K562 (cell line): ENCODE results near the gene NADK. TPM values are rescaled to one million over a fixed set of nuclear protein-coding genes. Genes with fewer than 3 reads are reported as not detected.

Source experiments
- ATAC-seq: fragments of 200-7000 bp; cut with Tn5 transposase; 3 replicates; pipeline ENCODE4 v1.9.1; 2020; ENCODE audit warnings: moderate library complexity
- BruUV-seq: library from RNA; stranded (reverse); fragments of 400-500 nt; replicated peaks from 2 replicates; lab custom pipeline; 2021; lab: Mats Ljungman, UMichigan
- CTCF ChIA-PET: fragments of 300-600 bp; formaldehyde crosslinking; extraction: SDS; loops from one replicate; lab custom pipeline; 2021; ENCODE audit warnings: low intra/inter-chr PET ratio; lab: Yijun Ruan, JAX
- POLR2A ChIA-PET: fragments of 300-600, 350-650 bp; sonication (Branson Sonifier 250); formaldehyde crosslinking; extraction: SDS; loops from one replicate; lab custom pipeline; 2021; ENCODE audit warnings: antibody characterized with exemption, inconsistent platforms; lab: Yijun Ruan, JAX
- DNase-seq, 4 experiments: peaks; one replicate each; pipeline versions ENCODE4 v3.0.0 to v3.0.0-alpha.2; 2011 to 2018; ENCODE audit warnings: low spot score in 3 of 4, mixed read lengths in 3 of 4; ENCODE audit errors: extremely low read depth in 1 of 4
- FAIRE-seq: peaks from 2 replicates; lab custom pipeline; 2011; peaks lifted over from hg19 to GRCh38; lab: Jason Lieb, UNC
- H2AFZ ChIP-seq: 2 replicates; pipeline ENCODE4 v1.6.0; 2011; ENCODE audit warnings: low read depth, low read length, control low read depth, inconsistent platforms
- H3K27ac ChIP-seq: fragments of 200-600 bp; 3 replicates; pipeline ENCODE4 v1.8.0; 2011; ENCODE audit warnings: low read depth, mild to moderate bottlenecking, control low read depth, inconsistent platforms, low read length, moderate library complexity, mixed read lengths; ENCODE audit errors: extremely low read depth
- H3K27me3 ChIP-seq, 2 experiments: fragments of 300-600 bp in 1 of 2; 2 replicates in 1 of 2; 3 replicates in 1 of 2; pipeline versions ENCODE4 v1.6.0 to v1.8.0; 2011; ENCODE audit warnings: inconsistent platforms in 2 of 2, low read length in 2 of 2, mild to moderate bottlenecking in 1 of 2, mixed read lengths in 1 of 2, moderate library complexity in 1 of 2; ENCODE audit not compliant: control insufficient read depth in 2 of 2, insufficient read depth in 2 of 2
- H3K36me3 ChIP-seq: fragments of 300-600 bp; 3 replicates; pipeline ENCODE4 v1.8.0; 2011; ENCODE audit warnings: mild to moderate bottlenecking, low read length, inconsistent platforms; ENCODE audit not compliant: control insufficient read depth, insufficient read depth
- H3K4me1 ChIP-seq, 2 experiments: fragments of 200-600 bp in 1 of 2; replicated peaks in 1 of 2; 2 replicates in 1 of 2; 3 replicates in 1 of 2; pipeline versions ENCODE4 v1.5.1 to v1.8.0; 2011; ENCODE audit warnings: inconsistent platforms in 2 of 2, low read length in 2 of 2, mild to moderate bottlenecking in 1 of 2, mixed read lengths in 1 of 2, moderate library complexity in 1 of 2; ENCODE audit not compliant: control insufficient read depth in 2 of 2, insufficient read depth in 2 of 2
- H3K4me2 ChIP-seq: 2 replicates; pipeline ENCODE4 v1.6.1; 2011; ENCODE audit warnings: low read length, control low read depth, inconsistent platforms, mixed read lengths; ENCODE audit not compliant: insufficient read depth
- H3K4me3 ChIP-seq: fragments of 200-600 bp; sonication (generic), shearing (Covaris generic); 2 replicates; pipeline ENCODE4 v1.5.1; 2016; ENCODE audit warnings: control low read depth, inconsistent platforms
- H3K79me2 ChIP-seq: fragments of 200-600 bp; 3 replicates; pipeline ENCODE4 v1.8.0; 2011; ENCODE audit warnings: low read length, inconsistent platforms; ENCODE audit not compliant: control insufficient read depth, insufficient read depth
- H3K9ac ChIP-seq, 2 experiments: 2 replicates each; pipeline versions ENCODE4 v1.6.0 to v1.6.1; 2011; ENCODE audit warnings: low read depth in 2 of 2, low read length in 2 of 2, control low read depth in 1 of 2, inconsistent platforms in 1 of 2, mild to moderate bottlenecking in 1 of 2, mixed read lengths in 1 of 2; ENCODE audit not compliant: insufficient read depth in 1 of 2
- H3K9me1 ChIP-seq: one replicate; pipeline ENCODE4 v1.6.0; 2011; ENCODE audit warnings: inconsistent platforms, mild to moderate bottlenecking, low read length, moderate library complexity; ENCODE audit not compliant: control insufficient read depth, insufficient read depth
- H3K9me3 ChIP-seq: replicated peaks from 2 replicates; pipeline ENCODE4 v1.5.1; 2011; ENCODE audit warnings: low read depth, low read length, inconsistent platforms; ENCODE audit not compliant: control insufficient read depth, insufficient read depth
- H4K20me1 ChIP-seq: replicated peaks from 2 replicates; pipeline ENCODE4 v1.6.1; 2011; ENCODE audit warnings: low read length, inconsistent platforms, mixed read lengths; ENCODE audit not compliant: control insufficient read depth, insufficient read depth
- ETV1 ChIP-seq: fragments of 450-650 bp; conservative IDR thresholded peaks from 2 replicates; pipeline ENCODE4 v1.6.1; 2016; ENCODE audit warnings: missing genetic modification characterization, control low read depth, low read depth, missing compliant biosample characterization
- SIN3A ChIP-seq, 2 experiments: fragments of 150-350 bp in 1 of 2; IDR thresholded peaks; 2 replicates each; pipeline ENCODE4 v1.6.1; 2011 to 2016; ENCODE audit warnings: borderline replicate concordance in 2 of 2, low read depth in 2 of 2, low read length in 2 of 2, mild to moderate bottlenecking in 2 of 2, moderate library complexity in 2 of 2; ENCODE audit not compliant: control insufficient read depth in 1 of 2
- ZNF384 ChIP-seq: IDR thresholded peaks from 2 replicates; pipeline ENCODE4 v1.6.1; 2012; ENCODE audit warnings: low read depth, low read length, improper control_type of control experiment
- WGBS: fragments of 100-300 bp; shearing (Covaris generic); methylation state at CpG from one replicate; pipeline ENCODE4 v1.1.6; 2016; ENCODE audit warnings: low coverage, mixed read lengths; ENCODE audit not compliant: insufficient coverage; ENCODE audit errors: missing lambda C conversion rate; 5-methylcytosine and 5-hydroxymethylcytosine counted together
- in situ Hi-C: fragments of 300-500 bp; cut with MboI; formaldehyde crosslinking; loops from 4 replicates; pipeline ENCODE4 v1.15.0; 2018; ENCODE audit warnings: inconsistent platforms, mixed read lengths
- intact Hi-C: fragments of 100-400 bp; cut with micrococcal nuclease; formaldehyde crosslinking; loops from 2 replicates; pipeline ENCODE4 v1.14.2; 2022
- polyA plus RNA-seq, 8 experiments: library from polyadenylated mRNA; depleted of rRNA in 4 of 8; stranded (reverse) in 5 of 8; unstranded in 3 of 8; fragments of >200 nt; fragmentation: Nextera tagmentation in 2 of 8; fragmentation: Illumina TruSeq in 1 of 8; extraction: Ambion mirVana in 2 of 8; extraction: Trizol in 1 of 8; gene quantifications; 2 replicates each; pipeline versions ENCODE4 v1.2.1 to v1.2.3, GENCODE V29; 2011 to 2014; ENCODE audit warnings: inconsistent platforms in 1 of 8, missing spikeins in 1 of 8
- total RNA-seq, 7 experiments: library from RNA; depleted of rRNA in 6 of 7; stranded (reverse); fragments of >200 nt in 6 of 7; fragmentation: Illumina TruSeq in 2 of 7; extraction: Trizol in 2 of 7; gene quantifications; 2 replicates each; pipeline versions ENCODE4 v1.2.1 to v1.2.3, GENCODE V29; 2011 to 2021; ENCODE audit warnings: low replicate concordance in 1 of 7
- TF ChIP-seq, protein P1 (sequence below), 2 experiments: fragments of 450-650 bp; IDR thresholded peaks; 2 replicates each; pipeline ENCODE4 v1.6.1; 2018; ENCODE audit warnings: mild to moderate bottlenecking in 2 of 2, low read depth in 1 of 2; ENCODE audit not compliant: partially characterized antibody in 2 of 2
- TF ChIP-seq, protein P2 (sequence below): sonication (generic); formaldehyde crosslinking; IDR thresholded peaks from 2 replicates; pipeline ENCODE4 v1.4.0; 2020; ENCODE audit warnings: mild to moderate bottlenecking, missing genetic modification reagents
- TF ChIP-seq, protein P3 (sequence below): sonication (generic); formaldehyde crosslinking; IDR thresholded peaks from 2 replicates; pipeline ENCODE4 v1.8.0; 2023; ENCODE audit warnings: mild to moderate bottlenecking, missing genetic modification reagents

Gene NADK
- total and polyA plus RNA-seq, 9 of the 15 experiments (the other 6 are each of a cell fraction or from before 2014, with no cell fraction given): 1.5 to 135 (median 75.1) TPM

DNA sequence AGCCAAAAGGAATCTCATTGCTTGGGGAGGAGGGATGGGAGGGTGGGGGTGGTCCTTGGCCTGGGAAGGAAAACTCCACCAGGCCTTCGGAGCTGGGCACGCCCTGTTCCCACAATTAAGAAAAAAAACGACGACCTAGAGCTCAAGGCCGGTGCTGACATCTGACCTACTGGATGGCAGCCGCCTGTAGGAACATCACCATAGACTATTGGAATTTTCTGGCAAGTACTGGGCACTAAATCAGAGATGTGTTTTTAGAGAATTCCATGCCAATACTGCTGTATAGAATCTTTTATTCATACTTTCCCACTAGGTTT lies 729 bp downstream of the NADK start:
- peak overlapping the region; percentile 94 for H3K27ac ChIP-seq
- TF ChIP-seq SIN3A (IDR thresholded peaks at IDR 0.05; ENCODE audit: borderline replicate concordance in 2 of 2, control insufficient read depth in 1 of 2, low read depth in 2 of 2, low read length in 2 of 2) (peak; percentile 53 to 75; a peak in 3 of 4 replicates), ETV1 (tag) (no peak), ZNF384 (peak; percentile 77)
- TF ChIP-seq, protein P1, sequence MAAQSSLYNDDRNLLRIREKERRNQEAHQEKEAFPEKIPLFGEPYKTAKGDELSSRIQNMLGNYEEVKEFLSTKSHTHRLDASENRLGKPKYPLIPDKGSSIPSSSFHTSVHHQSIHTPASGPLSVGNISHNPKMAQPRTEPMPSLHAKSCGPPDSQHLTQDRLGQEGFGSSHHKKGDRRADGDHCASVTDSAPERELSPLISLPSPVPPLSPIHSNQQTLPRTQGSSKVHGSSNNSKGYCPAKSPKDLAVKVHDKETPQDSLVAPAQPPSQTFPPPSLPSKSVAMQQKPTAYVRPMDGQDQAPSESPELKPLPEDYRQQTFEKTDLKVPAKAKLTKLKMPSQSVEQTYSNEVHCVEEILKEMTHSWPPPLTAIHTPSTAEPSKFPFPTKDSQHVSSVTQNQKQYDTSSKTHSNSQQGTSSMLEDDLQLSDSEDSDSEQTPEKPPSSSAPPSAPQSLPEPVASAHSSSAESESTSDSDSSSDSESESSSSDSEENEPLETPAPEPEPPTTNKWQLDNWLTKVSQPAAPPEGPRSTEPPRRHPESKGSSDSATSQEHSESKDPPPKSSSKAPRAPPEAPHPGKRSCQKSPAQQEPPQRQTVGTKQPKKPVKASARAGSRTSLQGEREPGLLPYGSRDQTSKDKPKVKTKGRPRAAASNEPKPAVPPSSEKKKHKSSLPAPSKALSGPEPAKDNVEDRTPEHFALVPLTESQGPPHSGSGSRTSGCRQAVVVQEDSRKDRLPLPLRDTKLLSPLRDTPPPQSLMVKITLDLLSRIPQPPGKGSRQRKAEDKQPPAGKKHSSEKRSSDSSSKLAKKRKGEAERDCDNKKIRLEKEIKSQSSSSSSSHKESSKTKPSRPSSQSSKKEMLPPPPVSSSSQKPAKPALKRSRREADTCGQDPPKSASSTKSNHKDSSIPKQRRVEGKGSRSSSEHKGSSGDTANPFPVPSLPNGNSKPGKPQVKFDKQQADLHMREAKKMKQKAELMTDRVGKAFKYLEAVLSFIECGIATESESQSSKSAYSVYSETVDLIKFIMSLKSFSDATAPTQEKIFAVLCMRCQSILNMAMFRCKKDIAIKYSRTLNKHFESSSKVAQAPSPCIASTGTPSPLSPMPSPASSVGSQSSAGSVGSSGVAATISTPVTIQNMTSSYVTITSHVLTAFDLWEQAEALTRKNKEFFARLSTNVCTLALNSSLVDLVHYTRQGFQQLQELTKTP (IDR thresholded peaks at IDR 0.05; ENCODE audit: low read depth in 1 of 2, partially characterized antibody in 2 of 2): no peak
- TF ChIP-seq, protein P2, sequence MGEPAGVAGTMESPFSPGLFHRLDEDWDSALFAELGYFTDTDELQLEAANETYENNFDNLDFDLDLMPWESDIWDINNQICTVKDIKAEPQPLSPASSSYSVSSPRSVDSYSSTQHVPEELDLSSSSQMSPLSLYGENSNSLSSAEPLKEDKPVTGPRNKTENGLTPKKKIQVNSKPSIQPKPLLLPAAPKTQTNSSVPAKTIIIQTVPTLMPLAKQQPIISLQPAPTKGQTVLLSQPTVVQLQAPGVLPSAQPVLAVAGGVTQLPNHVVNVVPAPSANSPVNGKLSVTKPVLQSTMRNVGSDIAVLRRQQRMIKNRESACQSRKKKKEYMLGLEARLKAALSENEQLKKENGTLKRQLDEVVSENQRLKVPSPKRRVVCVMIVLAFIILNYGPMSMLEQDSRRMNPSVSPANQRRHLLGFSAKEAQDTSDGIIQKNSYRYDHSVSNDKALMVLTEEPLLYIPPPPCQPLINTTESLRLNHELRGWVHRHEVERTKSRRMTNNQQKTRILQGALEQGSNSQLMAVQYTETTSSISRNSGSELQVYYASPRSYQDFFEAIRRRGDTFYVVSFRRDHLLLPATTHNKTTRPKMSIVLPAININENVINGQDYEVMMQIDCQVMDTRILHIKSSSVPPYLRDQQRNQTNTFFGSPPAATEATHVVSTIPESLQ: no peak
- TF ChIP-seq, protein P3, sequence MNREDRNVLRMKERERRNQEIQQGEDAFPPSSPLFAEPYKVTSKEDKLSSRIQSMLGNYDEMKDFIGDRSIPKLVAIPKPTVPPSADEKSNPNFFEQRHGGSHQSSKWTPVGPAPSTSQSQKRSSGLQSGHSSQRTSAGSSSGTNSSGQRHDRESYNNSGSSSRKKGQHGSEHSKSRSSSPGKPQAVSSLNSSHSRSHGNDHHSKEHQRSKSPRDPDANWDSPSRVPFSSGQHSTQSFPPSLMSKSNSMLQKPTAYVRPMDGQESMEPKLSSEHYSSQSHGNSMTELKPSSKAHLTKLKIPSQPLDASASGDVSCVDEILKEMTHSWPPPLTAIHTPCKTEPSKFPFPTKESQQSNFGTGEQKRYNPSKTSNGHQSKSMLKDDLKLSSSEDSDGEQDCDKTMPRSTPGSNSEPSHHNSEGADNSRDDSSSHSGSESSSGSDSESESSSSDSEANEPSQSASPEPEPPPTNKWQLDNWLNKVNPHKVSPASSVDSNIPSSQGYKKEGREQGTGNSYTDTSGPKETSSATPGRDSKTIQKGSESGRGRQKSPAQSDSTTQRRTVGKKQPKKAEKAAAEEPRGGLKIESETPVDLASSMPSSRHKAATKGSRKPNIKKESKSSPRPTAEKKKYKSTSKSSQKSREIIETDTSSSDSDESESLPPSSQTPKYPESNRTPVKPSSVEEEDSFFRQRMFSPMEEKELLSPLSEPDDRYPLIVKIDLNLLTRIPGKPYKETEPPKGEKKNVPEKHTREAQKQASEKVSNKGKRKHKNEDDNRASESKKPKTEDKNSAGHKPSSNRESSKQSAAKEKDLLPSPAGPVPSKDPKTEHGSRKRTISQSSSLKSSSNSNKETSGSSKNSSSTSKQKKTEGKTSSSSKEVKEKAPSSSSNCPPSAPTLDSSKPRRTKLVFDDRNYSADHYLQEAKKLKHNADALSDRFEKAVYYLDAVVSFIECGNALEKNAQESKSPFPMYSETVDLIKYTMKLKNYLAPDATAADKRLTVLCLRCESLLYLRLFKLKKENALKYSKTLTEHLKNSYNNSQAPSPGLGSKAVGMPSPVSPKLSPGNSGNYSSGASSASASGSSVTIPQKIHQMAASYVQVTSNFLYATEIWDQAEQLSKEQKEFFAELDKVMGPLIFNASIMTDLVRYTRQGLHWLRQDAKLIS (CRISPR knock-in tag): 0 out of 2 replicates have a peak, but pooled peaks have one; percentile 11
- TF ChIP-seq, all 486 proteins: peak for 3
- POLR2A ChIA-PET: interaction anchor here (0.6 to 1.5 kb wide), 2 partner anchors 128 to 232 kb away, joined by 3 read pairs; no protein-coding TSS in a partner anchor
- FAIRE-seq: peak; percentile 62
- CTCF ChIA-PET: no interaction called here
- no peak for ATAC-seq
- in situ Hi-C loops: no loop called here
- H3K9me3 ChIP-seq: peaks cover 3% of the 10 kb centered on the region; the same call in 1 of the 2 replicates
- peaks cover 57% of the 10 kb centered on the region for H3K79me2 ChIP-seq
- H3K27me3 ChIP-seq: no peaks in the 10 kb centered on the region
- 0% methylated on average over 5 of the region's 6 CpGs for WGBS
- no peaks in the 10 kb centered on the region for H3K9me1 ChIP-seq
- peak in 2 of 4 experiments; percentile 50 to 67 for DNase-seq
- H3K9ac ChIP-seq: peak overlapping the region; percentile 96 to 100
- peaks cover 16% of the 10 kb centered on the region; the same call in 1 of the 2 replicates for H4K20me1 ChIP-seq
- peak overlapping the region; percentile 88 for H3K4me3 ChIP-seq
- H3K36me3 ChIP-seq: peaks cover 40% of the 10 kb centered on the region
- intact Hi-C loops: no loop called here
- peak overlapping the region; percentile 92 for H3K4me2 ChIP-seq
- H2AFZ ChIP-seq: peak overlapping the region; percentile 84; the same call in 1 of the 2 replicates
- BruUV-seq: no TSS peak
- H3K4me1 ChIP-seq: peaks cover 59 to 68% of the 10 kb centered on the region in 2 experiments
